Left cardiac atrium (tissue), 4 donors: ENCODE data around the gene ASB18. TPM values are rescaled to one million over a fixed set of nuclear protein-coding genes. Genes with fewer than 3 reads are reported as not detected.
A peak's percentile ranks its signal among the peaks of the same experiment; 100 is the strongest.
"Not testable (repeated sequence)": the region's sequence is repeated elsewhere in the genome, so short reads cannot be mapped to it uniquely, and the experiment has no call there.

Source experiments
- ATAC-seq, 2 donors: fragments of 200-7000 bp; cut with Tn5 transposase; one replicate each; pipeline ENCODE4 v1.9.1; 2020; ENCODE audit warnings: mild to moderate bottlenecking in 2 of 2, moderate library complexity in 2 of 2
- DNase-seq: peaks from one replicate; pipeline ENCODE4 v3.0.0-alpha.2; 2020
- intact Hi-C, 2 donors: fragments of 100-400 bp; cut with DNase I; formaldehyde crosslinking; loops; one replicate each; pipeline versions ENCODE4 v1.14.1 to v1.15.1; 2022 to 2023
- total RNA-seq, 2 donors: library from RNA; stranded (reverse); fragmentation: NEBNext Ultra II Directional; extraction: Animal tissue kit (Norgen Biotek cat#: 25700); gene quantifications; one replicate each; pipeline ENCODE4 v1.2.1, GENCODE V29; 2021
- donor health status: DM: no; HTN: yes; CAD: no.
- donor health status: DM: no; HTN: yes; CAD: no; lungs with severe emphysema.
- donor health status: DM: yes; HTN: yes; CAD: no.
- donor health status: Dilated cardiomyopathy.

Gene ASB18
- total RNA-seq, 2 donors from 2014 or later = 1.9 to 2.7 TPM

- intact Hi-C loops, ATAC-seq, DNase-seq: not testable (repeated sequence)
Measured at GRCh38 chr2:236288373-236288772, 24.2 kb upstream of the ASB18 start.

GRCh38 chr2:236287656-236288055 is 23.4 kb upstream of the ASB18 start:
- ATAC-seq (no peak), DNase-seq (no peak)
- intact Hi-C loops = no loop called here

GRCh38 chr2:236286873-236287545 is 22.8 kb upstream of the ASB18 start:
- intact Hi-C loops = no loop called here

GRCh38 chr2:236284208-236284607 is 20.0 kb upstream of the ASB18 start:
- intact Hi-C loops = no loop called here
- DNase-seq (no peak), ATAC-seq (no peak)

More at GRCh38 chr2:236286873-236287545, 22.8 kb upstream of the ASB18 start:
- no peak for ATAC-seq
- no peak for DNase-seq

- ATAC-seq (no peak), DNase-seq (no peak)
- intact Hi-C loops = no loop called here
Measured at GRCh38 chr2:236282406-236282805, 18.2 kb upstream of the ASB18 start.

GRCh38 chr2:236281423-236281822 is 17.2 kb upstream of the ASB18 start:
- no peak for ATAC-seq

GRCh38 chr2:236273126-236273525 is 8.9 kb upstream of the ASB18 start:
- no peak for DNase-seq
- intact Hi-C loops = no loop called here
- ATAC-seq = no peak

More at GRCh38 chr2:236281423-236281822, 17.2 kb upstream of the ASB18 start:
- intact Hi-C loops = no loop called here
- no peak for DNase-seq

- ATAC-seq (no peak), DNase-seq (no peak)
- intact Hi-C loops = no loop called here
Measured at GRCh38 chr2:236271851-236272250, 7.6 kb upstream of the ASB18 start.

- intact Hi-C loops, ATAC-seq, DNase-seq: not testable (repeated sequence)
Measured at GRCh38 chr2:236269876-236270275, 5.7 kb upstream of the ASB18 start.

- intact Hi-C loops = no loop called here
- DNase-seq (no peak), ATAC-seq (peak in 1 of 2 donors; percentile 21)
Measured at GRCh38 chr2:236265675-236266074, 1.5 kb upstream of the ASB18 start.

GRCh38 chr2:236262238-236262637 is 2.0 kb downstream of the ASB18 start:
- intact Hi-C loops = no loop called here

GRCh38 chr2:236261452-236261851 is 2.8 kb downstream of the ASB18 start:
- intact Hi-C loops = no loop called here
- peak in 1 of 2 donors; percentile 61 for ATAC-seq
- no peak for DNase-seq

More at GRCh38 chr2:236262238-236262637, 2.0 kb downstream of the ASB18 start:
- no peak for DNase-seq
- ATAC-seq = peak; percentile 46 to 58

GRCh38 chr2:236259371-236259770 is 4.8 kb downstream of the ASB18 start:
- intact Hi-C loops = no loop called here
- DNase-seq (no peak), ATAC-seq (no peak)

- intact Hi-C loops = no loop called here
- no peak for DNase-seq
- no peak for ATAC-seq
Measured at GRCh38 chr2:236257575-236257974, 6.6 kb downstream of the ASB18 start.

- intact Hi-C loops = no loop called here
- DNase-seq = no peak
Measured at GRCh38 chr2:236257136-236257535, 7.1 kb downstream of the ASB18 start.

GRCh38 chr2:236256366-236256985 is 7.7 kb downstream of the ASB18 start:
- intact Hi-C loops = no loop called here
- ATAC-seq (no peak), DNase-seq (no peak)

More at GRCh38 chr2:236257136-236257535, 7.1 kb downstream of the ASB18 start:
- no peak for ATAC-seq

GRCh38 chr2:236254674-236255073 is 9.5 kb downstream of the ASB18 start:
- intact Hi-C loops = no loop called here
- no peak for ATAC-seq
- no peak for DNase-seq

- intact Hi-C loops = no loop called here
- ATAC-seq = no peak
- no peak for DNase-seq
Measured at GRCh38 chr2:236254001-236254400, 10.2 kb downstream of the ASB18 start.

GRCh38 chr2:236252602-236253001 is 11.6 kb downstream of the ASB18 start:
- no peak for ATAC-seq
- intact Hi-C loops = no loop called here
- DNase-seq = no peak

GRCh38 chr2:236250909-236251579 is 13.2 kb downstream of the ASB18 start:
- peak; percentile 70 to 72 for ATAC-seq
- DNase-seq = peak; percentile 44
- intact Hi-C loops = no loop called here
